ENCODE data around the gene CA6.

DNA sequence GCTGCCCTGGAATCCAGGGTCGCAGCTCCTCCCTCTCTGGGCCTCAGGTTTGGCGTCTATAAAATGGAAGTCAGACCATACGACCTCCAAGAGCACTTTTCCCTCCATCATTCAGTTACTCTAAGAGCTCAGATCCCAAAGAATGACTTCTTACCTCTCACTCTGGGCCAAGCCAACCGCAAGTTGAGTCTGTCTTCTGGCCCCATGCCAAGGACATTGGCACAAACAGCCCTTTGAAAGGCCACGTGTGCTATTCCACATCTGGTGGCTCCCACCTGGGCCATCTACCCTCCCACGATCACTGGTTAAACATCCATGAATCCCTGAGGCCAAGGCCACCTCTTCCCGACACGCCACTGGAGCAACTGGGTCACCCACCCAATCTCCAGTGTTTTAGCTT, 68.2 kb downstream of the CA6 start:
- TF ChIP-seq, protein P1, sequence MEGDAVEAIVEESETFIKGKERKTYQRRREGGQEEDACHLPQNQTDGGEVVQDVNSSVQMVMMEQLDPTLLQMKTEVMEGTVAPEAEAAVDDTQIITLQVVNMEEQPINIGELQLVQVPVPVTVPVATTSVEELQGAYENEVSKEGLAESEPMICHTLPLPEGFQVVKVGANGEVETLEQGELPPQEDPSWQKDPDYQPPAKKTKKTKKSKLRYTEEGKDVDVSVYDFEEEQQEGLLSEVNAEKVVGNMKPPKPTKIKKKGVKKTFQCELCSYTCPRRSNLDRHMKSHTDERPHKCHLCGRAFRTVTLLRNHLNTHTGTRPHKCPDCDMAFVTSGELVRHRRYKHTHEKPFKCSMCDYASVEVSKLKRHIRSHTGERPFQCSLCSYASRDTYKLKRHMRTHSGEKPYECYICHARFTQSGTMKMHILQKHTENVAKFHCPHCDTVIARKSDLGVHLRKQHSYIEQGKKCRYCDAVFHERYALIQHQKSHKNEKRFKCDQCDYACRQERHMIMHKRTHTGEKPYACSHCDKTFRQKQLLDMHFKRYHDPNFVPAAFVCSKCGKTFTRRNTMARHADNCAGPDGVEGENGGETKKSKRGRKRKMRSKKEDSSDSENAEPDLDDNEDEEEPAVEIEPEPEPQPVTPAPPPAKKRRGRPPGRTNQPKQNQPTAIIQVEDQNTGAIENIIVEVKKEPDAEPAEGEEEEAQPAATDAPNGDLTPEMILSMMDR (IDR thresholded peaks at IDR 0.05) = no peak
- TF ChIP-seq EP300 (IDR thresholded peaks at IDR 0.05) = no peak

All from tibial nerve (tissue), 4 donors.